Measurements from ENCODE around the gene NPLOC4.

- TF ChIP-seq CTCF (IDR thresholded peaks at IDR 0.05) = no peak
- no peak for TF ChIP-seq EZH2 (IDR thresholded peaks at IDR 0.05)
Observed at GRCh38 chr17:81656835-81657234, 19.9 kb upstream of the NPLOC4 start.

Data from neural progenitor cell (in vitro differentiated cells).